ENCODE data around the gene PYGM.

PYGM gene

DNA sequence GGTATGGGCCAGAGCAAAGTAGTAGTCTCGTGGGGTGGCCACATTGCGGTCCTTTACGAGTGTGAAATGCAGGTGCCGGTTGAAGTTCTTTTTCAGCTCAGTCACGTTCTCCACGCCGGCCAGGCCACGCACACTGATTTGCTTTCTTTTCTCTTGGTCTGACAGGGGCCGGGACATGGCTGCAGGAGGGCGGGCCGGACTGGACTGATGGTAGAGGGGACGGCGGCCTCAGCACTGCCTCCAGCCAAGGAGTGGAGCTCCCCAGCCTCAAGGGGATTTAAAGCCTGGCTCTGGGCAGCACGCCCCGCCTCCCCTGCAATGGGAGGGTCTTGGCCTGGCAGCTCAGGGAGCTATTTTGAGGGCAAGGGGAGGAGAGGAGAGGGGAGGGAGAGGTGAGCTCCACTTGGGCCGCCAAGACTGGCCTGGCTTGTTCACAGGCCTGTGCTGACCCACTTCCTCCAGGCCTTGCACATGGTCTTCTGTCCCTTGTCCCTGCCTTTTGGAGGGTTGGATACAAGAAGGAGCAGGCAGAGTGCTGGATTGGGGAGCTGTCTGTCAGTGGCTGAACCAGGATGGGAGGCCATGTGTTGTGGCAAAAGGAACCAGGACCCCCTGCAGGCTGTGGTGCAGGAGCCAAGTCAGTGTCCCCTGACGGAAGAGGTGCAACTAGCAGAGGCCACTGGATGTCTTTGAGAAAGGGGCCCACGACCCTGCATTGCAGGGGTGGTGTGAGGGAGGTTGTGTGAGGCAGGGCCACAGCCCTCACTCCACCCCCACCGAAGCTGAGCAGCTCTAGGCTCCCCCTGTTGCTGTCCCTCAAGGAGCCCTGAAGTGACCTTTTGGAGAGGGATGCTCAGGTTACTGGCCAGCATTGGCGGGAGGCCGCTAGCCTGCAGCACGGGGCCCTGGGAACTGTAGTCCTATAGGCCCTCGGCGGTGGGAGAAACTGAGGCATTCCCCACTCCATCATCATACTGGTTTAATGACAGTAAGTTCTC lies at the start of gene PYGM:
PYGM (minus strand) TSS at position 253 of the 998 bp plus-strand sequence; CDS start at position 177, 76 bp downstream.
- TF ChIP-seq, protein P1, sequence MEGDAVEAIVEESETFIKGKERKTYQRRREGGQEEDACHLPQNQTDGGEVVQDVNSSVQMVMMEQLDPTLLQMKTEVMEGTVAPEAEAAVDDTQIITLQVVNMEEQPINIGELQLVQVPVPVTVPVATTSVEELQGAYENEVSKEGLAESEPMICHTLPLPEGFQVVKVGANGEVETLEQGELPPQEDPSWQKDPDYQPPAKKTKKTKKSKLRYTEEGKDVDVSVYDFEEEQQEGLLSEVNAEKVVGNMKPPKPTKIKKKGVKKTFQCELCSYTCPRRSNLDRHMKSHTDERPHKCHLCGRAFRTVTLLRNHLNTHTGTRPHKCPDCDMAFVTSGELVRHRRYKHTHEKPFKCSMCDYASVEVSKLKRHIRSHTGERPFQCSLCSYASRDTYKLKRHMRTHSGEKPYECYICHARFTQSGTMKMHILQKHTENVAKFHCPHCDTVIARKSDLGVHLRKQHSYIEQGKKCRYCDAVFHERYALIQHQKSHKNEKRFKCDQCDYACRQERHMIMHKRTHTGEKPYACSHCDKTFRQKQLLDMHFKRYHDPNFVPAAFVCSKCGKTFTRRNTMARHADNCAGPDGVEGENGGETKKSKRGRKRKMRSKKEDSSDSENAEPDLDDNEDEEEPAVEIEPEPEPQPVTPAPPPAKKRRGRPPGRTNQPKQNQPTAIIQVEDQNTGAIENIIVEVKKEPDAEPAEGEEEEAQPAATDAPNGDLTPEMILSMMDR (IDR thresholded peaks at IDR 0.05; ENCODE audit: borderline replicate concordance, insufficient read depth, low read depth, low read length), result no peak
- no peak within 1 kb of the TSS for H3K4me3 ChIP-seq (ENCODE audit: low read depth, low read length)

DNA sequence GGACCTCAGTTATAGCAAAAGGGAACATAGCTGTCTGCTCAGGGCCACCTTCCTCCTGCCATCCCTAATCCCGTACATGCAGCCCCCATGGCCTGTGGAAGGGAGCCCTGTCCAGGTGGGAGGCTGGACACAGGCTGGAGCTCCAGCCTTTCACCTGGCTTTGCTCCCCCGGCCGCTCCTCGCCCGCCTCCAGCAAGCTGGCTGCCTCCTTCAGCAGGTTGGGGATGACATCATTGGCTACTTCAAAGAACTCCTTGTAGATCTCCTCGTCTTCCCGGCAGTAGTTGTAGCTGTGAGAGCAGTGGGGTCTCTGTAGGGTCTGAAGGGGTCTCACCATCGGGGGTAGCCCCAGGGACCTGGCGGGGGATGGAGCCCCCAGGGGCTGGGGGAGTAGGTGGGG lies 45.7 kb upstream of the PYGM start:
- TF ChIP-seq, protein P1 (IDR thresholded peaks at IDR 0.05; ENCODE audit: borderline replicate concordance, insufficient read depth, low read depth, low read length), result no peak

DNA sequence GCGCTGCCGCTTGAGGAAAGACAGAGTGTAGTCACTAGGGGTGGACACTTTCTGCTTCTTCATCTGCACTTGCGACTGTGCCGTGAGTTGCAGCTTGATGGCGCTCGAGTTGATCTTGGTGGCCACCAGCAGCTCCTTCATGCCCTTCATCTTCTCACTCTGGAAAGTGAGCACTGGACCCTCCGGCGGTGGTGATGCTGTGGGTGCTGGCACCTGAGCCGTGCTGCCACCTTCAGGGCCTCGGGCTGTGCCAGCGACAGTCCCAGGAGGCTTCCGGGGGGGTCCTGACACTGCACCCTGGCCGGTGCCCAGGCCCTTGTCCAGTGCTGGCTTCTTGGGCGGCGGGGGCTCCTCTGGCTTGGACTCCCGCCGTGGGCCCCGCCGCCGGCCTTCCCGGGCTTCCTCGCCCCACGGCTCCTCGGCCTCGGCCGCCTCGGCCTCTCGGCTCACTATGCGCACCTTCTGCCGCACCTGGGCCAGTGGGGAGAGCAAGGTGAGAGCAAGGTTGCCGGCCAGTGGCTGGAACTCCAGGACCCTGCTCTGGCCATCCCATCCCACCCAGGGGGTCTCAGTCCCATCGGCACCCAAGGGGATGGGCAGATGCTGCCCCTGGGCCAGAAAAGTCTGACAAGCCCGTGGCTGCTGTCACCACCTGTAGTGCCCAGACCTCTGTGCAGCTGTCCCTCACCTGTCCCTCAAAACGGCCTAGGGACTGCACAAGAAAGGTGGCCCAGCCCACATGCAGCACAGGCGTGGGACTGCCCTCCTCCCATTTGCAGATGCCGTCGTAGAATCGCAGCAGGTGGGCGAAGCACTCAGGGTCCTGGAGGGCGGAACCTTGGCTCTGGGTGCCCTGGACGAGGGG lies 44.8 kb upstream of the PYGM start:
- TF ChIP-seq, protein P1 (IDR thresholded peaks at IDR 0.05; ENCODE audit: borderline replicate concordance, insufficient read depth, low read depth, low read length), result no peak
- no peak overlapping the region for H3K4me3 ChIP-seq (ENCODE audit: low read depth, low read length)

More for the DNA sequence above, 45.7 kb upstream of the PYGM start:
- no peak overlapping the region for H3K4me3 ChIP-seq (ENCODE audit: low read depth, low read length)

DNA sequence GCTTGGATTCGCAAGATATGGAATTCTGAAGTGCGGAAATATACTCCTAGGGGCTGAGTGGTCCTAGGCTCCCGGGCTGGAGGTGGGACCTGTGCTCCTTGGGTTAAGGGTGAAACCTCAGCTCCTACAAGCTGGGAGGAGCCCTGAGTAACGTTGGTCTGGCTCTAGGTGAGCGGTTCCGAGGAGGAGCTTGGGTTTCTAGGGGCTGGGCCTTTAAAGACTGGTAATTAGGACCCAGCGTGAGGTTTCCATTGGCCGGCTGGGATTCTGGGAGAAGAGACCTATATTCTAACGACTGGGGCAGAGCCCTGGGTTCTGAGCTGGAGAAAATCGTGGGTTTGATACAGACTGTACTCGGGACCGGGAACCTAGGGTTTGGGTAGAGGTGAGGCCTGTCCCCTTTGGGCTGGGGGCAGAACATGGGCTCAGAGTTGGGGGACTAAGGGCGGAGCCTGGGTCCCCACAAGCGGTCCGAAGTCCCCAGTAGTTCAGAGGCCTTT lies 44.1 kb upstream of the PYGM start:
- H3K4me3 ChIP-seq (ENCODE audit: low read depth, low read length), result peak overlapping the region; percentile 52

DNA sequence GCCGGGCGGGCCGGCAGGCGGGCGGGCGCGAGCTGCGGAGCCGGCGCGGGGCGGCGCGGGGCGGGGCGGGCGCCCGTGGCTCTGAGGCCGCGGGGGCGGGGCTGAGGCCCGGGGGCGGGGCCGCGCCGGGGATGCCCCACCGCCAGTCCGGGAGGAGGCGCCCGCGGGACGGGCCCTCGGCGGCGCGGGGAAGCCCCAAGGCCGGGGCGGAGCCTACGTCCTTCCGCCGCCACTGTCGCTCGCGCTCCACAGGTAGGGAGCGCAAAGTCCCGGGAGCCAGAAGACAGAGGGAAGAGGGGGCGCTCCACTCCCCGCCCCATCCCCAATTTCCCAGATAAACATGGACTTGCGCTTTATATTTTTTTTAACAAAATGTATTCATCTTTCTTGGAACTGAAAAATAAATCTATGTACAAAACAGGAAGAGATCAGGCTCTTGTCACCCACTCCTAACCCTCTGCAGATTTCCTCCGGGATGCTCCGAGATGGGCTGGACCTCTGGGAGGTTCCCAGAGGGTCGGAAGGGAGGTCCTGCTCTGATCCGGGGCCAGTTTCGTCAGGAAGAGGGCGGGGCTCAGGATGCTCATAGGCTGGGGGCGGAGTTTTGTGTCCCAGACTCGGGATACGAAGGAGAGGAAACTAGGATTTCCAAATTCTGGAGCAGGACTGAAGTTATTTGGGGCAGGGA lies 43.5 kb upstream of the PYGM start, which contains the start of gene MAP4K2:
MAP4K2 (minus strand) TSS at position 57 of the 688 bp plus-strand sequence. CDS start 65 bp downstream, outside the sequence.
- H3K4me3 ChIP-seq (ENCODE audit: low read depth, low read length), result peak within 1 kb of the TSS; percentile 63
- TF ChIP-seq, protein P1 (IDR thresholded peaks at IDR 0.05; ENCODE audit: borderline replicate concordance, insufficient read depth, low read depth, low read length), result peak; percentile 31; the same call in 1 of the 2 replicates

More for the DNA sequence above, 44.1 kb upstream of the PYGM start:
- TF ChIP-seq, protein P1 (IDR thresholded peaks at IDR 0.05; ENCODE audit: borderline replicate concordance, insufficient read depth, low read depth, low read length), result no peak

Measured in GM12875 (cell line).